Tibial nerve (tissue), 4 donors: ENCODE data around the gene MBOAT2.

Source experiments
- CTCF ChIP-seq, 5 experiments: fragments of 200-600 bp in 3 of 5; fragments of 450-650 bp in 2 of 5; sonication (generic) in 3 of 5; IDR thresholded peaks; one replicate each; pipeline ENCODE4 v1.5.1; 2016 to 2019; ENCODE audit warnings: antibody characterized with exemption in 5 of 5, mild to moderate bottlenecking in 3 of 5, moderate library complexity in 2 of 5
- EP300 ChIP-seq, 2 donors: sonication (generic); formaldehyde crosslinking; IDR thresholded peaks; one replicate each; pipeline ENCODE4 v1.6.1; 2017; ENCODE audit warnings: antibody characterized with exemption in 2 of 2, mild to moderate bottlenecking in 1 of 2
- POLR2A ChIP-seq, 2 donors: fragments of 450-650 bp; IDR thresholded peaks; one replicate each; pipeline ENCODE4 v1.6.1; 2017; ENCODE audit warnings: antibody characterized with exemption in 2 of 2, mild to moderate bottlenecking in 2 of 2, moderate library complexity in 2 of 2

GRCh38 chr2:8884812-8885211 is 118.7 kb downstream of the MBOAT2 start:
- TF ChIP-seq CTCF (IDR thresholded peaks at IDR 0.05) (no peak), EP300 (IDR thresholded peaks at IDR 0.05) (no peak), POLR2A (IDR thresholded peaks at IDR 0.05) (no peak)
